Measurements from ENCODE around the gene PRUNE1. TPM values are rescaled to one million over a fixed set of nuclear protein-coding genes. Genes with fewer than 3 reads are reported as not detected.
A peak's percentile ranks its signal among the peaks of the same experiment; 100 is the strongest.

PRUNE1 gene
- total and polyA plus RNA-seq, 2 of the 4 experiments (the other 2 are of a cell fraction) = 7.9 to 9.4 TPM

DNA sequence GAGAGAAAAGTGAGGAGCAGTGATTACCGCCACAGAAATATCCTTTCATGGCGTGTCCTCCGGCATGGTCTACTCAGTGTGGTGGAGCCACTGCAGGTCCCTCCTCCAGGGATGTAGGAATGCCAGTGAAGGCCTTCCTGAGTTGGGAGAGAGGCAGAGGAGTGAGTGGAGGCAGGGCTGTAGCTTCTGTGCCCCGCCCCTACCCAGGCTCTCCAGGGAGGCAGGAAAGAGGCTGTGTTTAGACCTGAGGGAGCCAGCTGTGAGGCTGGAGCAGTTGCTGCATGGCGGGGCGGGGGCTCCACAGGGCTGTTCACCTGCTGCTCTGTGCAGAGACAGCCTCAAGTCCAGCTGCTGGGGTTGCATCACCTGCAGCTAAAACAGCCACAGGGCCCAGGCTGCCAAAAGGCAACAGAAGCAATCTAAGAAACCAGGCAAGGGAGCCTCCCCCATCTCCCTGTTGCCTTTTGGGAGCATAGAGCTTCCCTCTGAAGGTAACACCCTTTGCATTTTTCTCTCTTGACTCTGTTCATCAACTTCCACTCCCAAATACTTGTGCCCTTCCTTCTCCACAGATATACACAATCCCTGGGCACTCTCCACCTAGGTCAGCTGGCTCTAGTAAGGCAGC is 27.0 kb upstream of the PRUNE1 start:
- intact Hi-C loops (cut with micrococcal nuclease) = no loop called here
- in situ Hi-C loops (cut with MboI; ENCODE audit: low sequenced_read_pairs) = no loop called here

More for the DNA sequence above, 27.0 kb upstream of the PRUNE1 start:
- no peak overlapping the region for H3K4ac ChIP-seq (ENCODE audit: low read depth, low read length)
- H3K27me3 ChIP-seq (ENCODE audit: control insufficient read depth, insufficient read depth, low read length) = peaks cover 2% of the 10 kb centered on the region; the same call in 1 of the 2 replicates
- peaks cover 20% of the 10 kb centered on the region for H3K4me1 ChIP-seq (ENCODE audit: control insufficient read depth, insufficient read depth, low read length)
- ChIA-PET POLR2A (ENCODE audit: unreplicated experiment) (no interaction called here), CTCF (interaction anchor here (1.9 kb wide), 1 partner anchor 25 kb away, joined by 4 read pairs; the partner anchor contains the start of gene MINDY1)
- DNase-seq (no peak), ATAC-seq (ENCODE audit: low read depth) (peak; percentile 38)
- H3K56ac ChIP-seq (ENCODE audit: extremely low read depth, insufficient read depth, low read length) = no peak overlapping the region
- TF ChIP-seq, protein P1, sequence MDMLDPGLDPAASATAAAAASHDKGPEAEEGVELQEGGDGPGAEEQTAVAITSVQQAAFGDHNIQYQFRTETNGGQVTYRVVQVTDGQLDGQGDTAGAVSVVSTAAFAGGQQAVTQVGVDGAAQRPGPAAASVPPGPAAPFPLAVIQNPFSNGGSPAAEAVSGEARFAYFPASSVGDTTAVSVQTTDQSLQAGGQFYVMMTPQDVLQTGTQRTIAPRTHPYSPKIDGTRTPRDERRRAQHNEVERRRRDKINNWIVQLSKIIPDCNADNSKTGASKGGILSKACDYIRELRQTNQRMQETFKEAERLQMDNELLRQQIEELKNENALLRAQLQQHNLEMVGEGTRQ (IDR thresholded peaks at IDR 0.05; ENCODE audit: low read depth, low read length) = no peak
- TF ChIP-seq NFE2L2 (IDR thresholded peaks at IDR 0.05; ENCODE audit: low read depth, low read length) = no peak
- TF ChIP-seq CEBPB (IDR thresholded peaks at IDR 0.05; ENCODE audit: low read depth, low read length) = peak; percentile 20; the same call in 1 of the 2 replicates
- TF ChIP-seq FOS (IDR thresholded peaks at IDR 0.05; ENCODE audit: low read depth, low read length) = no peak
- no peak for TF ChIP-seq POLR2A (IDR thresholded peaks at IDR 0.05; ENCODE audit: low read depth, low read length)
- no peak for TF ChIP-seq BHLHE40 (IDR thresholded peaks at IDR 0.05; ENCODE audit: low read depth, low read length)
- TF ChIP-seq MAZ (IDR thresholded peaks at IDR 0.05; ENCODE audit: borderline replicate concordance, low read depth, low read length) = no peak
- TF ChIP-seq SMC3 (IDR thresholded peaks at IDR 0.05; ENCODE audit: low read depth, low read length) = no peak
- no peak overlapping the region for H3K23ac ChIP-seq (ENCODE audit: low read depth, low read length)
- H2AK5ac ChIP-seq (ENCODE audit: low read depth, low read length) = no peak overlapping the region
- dilution Hi-C loops (cut with HindIII; ENCODE audit: low sequenced_read_pairs, unreplicated experiment) = no loop called here
- H3K14ac ChIP-seq (replicated peaks; ENCODE audit: low read depth, low read length) = no peak overlapping the region
- no peaks in the 10 kb centered on the region for H4K20me1 ChIP-seq (ENCODE audit: insufficient read depth, low read length)
- 80% methylated on average over 2 of the region's 6 CpGs; no CpG with 5 or more reads in 1 of the 2 experiments for WGBS, 2 experiments (ENCODE audit: extremely low coverage in 2 of 2, insufficient read length in 1 of 2)
- H3K27ac ChIP-seq (ENCODE audit: insufficient read depth, low read length) = no peak overlapping the region
- H4K8ac ChIP-seq (ENCODE audit: low read depth in 2 of 2, low read length in 2 of 2) = no peak overlapping the region
- H3K9me3 ChIP-seq (ENCODE audit: control insufficient read depth, insufficient read depth, low read length) = no peaks in the 10 kb centered on the region
- H2AK9ac ChIP-seq (replicated peaks; ENCODE audit: low read depth, low read length, poor library complexity) = peak overlapping the region; percentile 73
- no TSS peak for BruUV-seq (replicated peaks)
- H2BK15ac ChIP-seq (ENCODE audit: low read depth, low read length) = no peak overlapping the region
- no peak overlapping the region for H2BK5ac ChIP-seq (ENCODE audit: low read depth, low read length, poor library complexity, severe bottlenecking)
- no peak overlapping the region for H4K5ac ChIP-seq (ENCODE audit: low read depth, low read length)
- no peak overlapping the region for H3K4me3 ChIP-seq (ENCODE audit: insufficient read depth, low read depth, low read length)
- no peak overlapping the region for H2BK120ac ChIP-seq (ENCODE audit: low read depth, low read length)
- H3K79me1 ChIP-seq (ENCODE audit: low read depth in 1 of 2, low read length in 2 of 2) = peaks cover 0 to 4% of the 10 kb centered on the region in 2 experiments; a peak in 1 of 4 replicates
- H3K9me1 ChIP-seq (ENCODE audit: insufficient read depth, low read length) = peaks cover 10% of the 10 kb centered on the region
- H3K9ac ChIP-seq (ENCODE audit: low read depth, low read length) = no peak overlapping the region
- H2BK20ac ChIP-seq (ENCODE audit: low read depth, low read length) = no peak overlapping the region
- no peak overlapping the region for H3K4me2 ChIP-seq (ENCODE audit: low read depth, low read length)
- no peak overlapping the region for H4K91ac ChIP-seq (ENCODE audit: insufficient read depth, low read depth, low read length)
- no peaks in the 10 kb centered on the region for H3K36me3 ChIP-seq (ENCODE audit: control insufficient read depth, insufficient read depth, low read length)
- no peak overlapping the region for H3K18ac ChIP-seq (ENCODE audit: low read depth, low read length)
- peak overlapping the region; percentile 84 for H2AFZ ChIP-seq (replicated peaks; ENCODE audit: low read length, poor library complexity)

Data from IMR-90 (cell line).